Panc1 (cell line): ENCODE results near the gene OBP2A. TPM values are rescaled to one million over a fixed set of nuclear protein-coding genes. Genes with fewer than 3 reads are reported as not detected.

Experiments
- ATAC-seq: fragments of 200-7000 bp; cut with Tn5 transposase; 2 replicates; pipeline ENCODE4 v1.9.1; 2020; ENCODE audit warnings: mild to moderate bottlenecking, moderate library complexity
- BruUV-seq: library from RNA; stranded (reverse); fragments of 400-500 nt; replicated peaks from 2 replicates; lab custom pipeline; 2021; lab: Mats Ljungman, UMichigan
- CTCF ChIA-PET: fragments of 300-600 bp; sonication (Branson Sonifier 250); formaldehyde crosslinking; loops from one replicate; lab custom pipeline; 2022; ENCODE audit warnings: antibody characterized with exemption; lab: Charles Lee
- POLR2A ChIA-PET: fragments of 300-600 bp; sonication (Branson Sonifier 250); formaldehyde crosslinking; loops from one replicate; lab custom pipeline; 2022; ENCODE audit warnings: antibody characterized with exemption; lab: Charles Lee
- DNase-seq: peaks from one replicate; pipeline ENCODE4 v3.0.0-alpha.2; 2010; ENCODE audit warnings: low read depth, low spot score
- H3K27ac ChIP-seq: 2 replicates; pipeline ENCODE4 v1.5.1; 2011; ENCODE audit warnings: mild to moderate bottlenecking, low read length, inconsistent platforms
- H3K27me3 ChIP-seq: fragments of 200-500 bp; sonication (Bioruptor generic); 2 replicates; pipeline ENCODE4 v1.6.0; 2014; ENCODE audit warnings: low read length, inconsistent platforms; ENCODE audit not compliant: control insufficient read depth, insufficient read depth
- H3K36me3 ChIP-seq: fragments of 200-500 bp; sonication (Bioruptor generic); 2 replicates; pipeline ENCODE4 v1.5.1; 2014; ENCODE audit warnings: inconsistent platforms, mild to moderate bottlenecking, low read length, moderate library complexity; ENCODE audit not compliant: control insufficient read depth, insufficient read depth
- H3K4me1 ChIP-seq: 2 replicates; pipeline ENCODE4 v1.5.1; 2011; ENCODE audit warnings: inconsistent platforms, mild to moderate bottlenecking, low read length, moderate library complexity; ENCODE audit not compliant: control insufficient read depth, insufficient read depth
- H3K4me3 ChIP-seq, 2 experiments: 2 replicates each; pipeline ENCODE4 v1.5.1; 2011 to 2012; ENCODE audit warnings: low read depth in 2 of 2, low read length in 2 of 2, mild to moderate bottlenecking in 2 of 2, inconsistent platforms in 1 of 2, moderate library complexity in 1 of 2
- H3K9me3 ChIP-seq: fragments of 200-500 bp; sonication (Bioruptor generic); 2 replicates; pipeline ENCODE4 v1.5.1; 2014; ENCODE audit warnings: low read depth, mild to moderate bottlenecking, inconsistent platforms, low read length, moderate library complexity; ENCODE audit not compliant: control insufficient read depth, insufficient read depth
- CTCF ChIP-seq: fragments of 450-650 bp; IDR thresholded peaks from 2 replicates; pipeline ENCODE4 v1.5.1; 2017; ENCODE audit warnings: mild to moderate bottlenecking
- POLR2AphosphoS5 ChIP-seq: IDR thresholded peaks from 2 replicates; pipeline ENCODE4 v1.6.1; 2012; ENCODE audit warnings: mild to moderate bottlenecking, low read depth, low read length, moderate library complexity
- REST ChIP-seq, 2 experiments: IDR thresholded peaks; 2 replicates each; pipeline ENCODE4 v1.6.1; 2011 to 2012; ENCODE audit warnings: low read depth in 2 of 2, control low read depth in 1 of 2, low read length in 1 of 2, mild to moderate bottlenecking in 1 of 2, moderate library complexity in 1 of 2; ENCODE audit not compliant: insufficient read depth in 1 of 2
- SIN3A ChIP-seq: IDR thresholded peaks from 2 replicates; pipeline ENCODE4 v1.6.1; 2012; ENCODE audit warnings: low read depth, mild to moderate bottlenecking, low read length, moderate library complexity, borderline replicate concordance; ENCODE audit not compliant: insufficient read depth
- TCF7L2 ChIP-seq: IDR thresholded peaks from 2 replicates; pipeline ENCODE4 v1.6.1; 2011; ENCODE audit warnings: mild to moderate bottlenecking, low read depth, low read length, inconsistent platforms
- in situ Hi-C: cut with HindIII; loops from 2 replicates; pipeline ENCODE4 v1.10.0; 2016; ENCODE audit warnings: low sequenced_read_pairs, low pct_unique_long_range_greater_than_20kb
- intact Hi-C: fragments of 100-400 bp; cut with micrococcal nuclease; formaldehyde crosslinking; loops from one replicate; pipeline ENCODE4 v1.10.0; 2022; ENCODE audit not compliant: unreplicated experiment
- total RNA-seq: library from RNA; stranded (reverse); gene quantifications from one replicate; pipeline ENCODE4 v1.2.1, GENCODE V29; 2021; ENCODE audit not compliant: unreplicated experiment

OBP2A gene
- total RNA-seq, 1 experiment from 2014 or later: not detected

- no TSS peak for BruUV-seq
- ATAC-seq: no peak
- H3K4me1 ChIP-seq: no peaks in the 10 kb centered on the region
- no peaks in the 10 kb centered on the region for H3K9me3 ChIP-seq
- ChIA-PET POLR2A (no interaction called here), CTCF (no interaction called here)
- intact Hi-C loops (no loop called here), in situ Hi-C loops (no loop called here)
- no peak for DNase-seq
- TF ChIP-seq CTCF (no peak), REST (IDR thresholded peaks at IDR 0.05; ENCODE audit: insufficient read depth in 1 of 2, low read depth in 2 of 2, low read length in 1 of 2) (no peak), SIN3A (no peak), POLR2AphosphoS5 (no peak), TCF7L2 (no peak)
- no peak overlapping the region for H3K4me3 ChIP-seq
- H3K27me3 ChIP-seq: no peaks in the 10 kb centered on the region
- H3K27ac ChIP-seq: no peak overlapping the region
- no peaks in the 10 kb centered on the region for H3K36me3 ChIP-seq
Measured at GRCh38 chr9:135574331-135574730, 28.4 kb downstream of the OBP2A start.

GRCh38 chr9:135574943-135575342 lies 29.0 kb downstream of the OBP2A start:
- POLR2A ChIA-PET: no interaction called here
- H3K4me1 ChIP-seq: no peaks in the 10 kb centered on the region
- BruUV-seq: no TSS peak
- intact Hi-C loops: no loop called here
- in situ Hi-C loops: no loop called here
- H3K27me3 ChIP-seq: no peaks in the 10 kb centered on the region
- no peaks in the 10 kb centered on the region for H3K9me3 ChIP-seq
- H3K27ac ChIP-seq: no peak overlapping the region
- DNase-seq (no peak), ATAC-seq (no peak)
- H3K36me3 ChIP-seq: no peaks in the 10 kb centered on the region
- H3K4me3 ChIP-seq: no peak overlapping the region
- TF ChIP-seq SIN3A (no peak), POLR2AphosphoS5 (no peak), REST (IDR thresholded peaks at IDR 0.05; ENCODE audit: insufficient read depth in 1 of 2, low read depth in 2 of 2, low read length in 1 of 2) (no peak), TCF7L2 (no peak), CTCF (no peak)
- CTCF ChIA-PET: no interaction called here
